ENCODE results near the gene NHSL1. TPM values are rescaled to one million over a fixed set of nuclear protein-coding genes. Genes with fewer than 3 reads are reported as not detected.
A peak's percentile ranks its signal among the peaks of the same experiment; 100 is the strongest.

The NHSL1 gene
- 1 to 10 TPM in 1 of 2 donors, under 1 TPM in 1; 0.82 to 1.1 TPM for total RNA-seq

DNA sequence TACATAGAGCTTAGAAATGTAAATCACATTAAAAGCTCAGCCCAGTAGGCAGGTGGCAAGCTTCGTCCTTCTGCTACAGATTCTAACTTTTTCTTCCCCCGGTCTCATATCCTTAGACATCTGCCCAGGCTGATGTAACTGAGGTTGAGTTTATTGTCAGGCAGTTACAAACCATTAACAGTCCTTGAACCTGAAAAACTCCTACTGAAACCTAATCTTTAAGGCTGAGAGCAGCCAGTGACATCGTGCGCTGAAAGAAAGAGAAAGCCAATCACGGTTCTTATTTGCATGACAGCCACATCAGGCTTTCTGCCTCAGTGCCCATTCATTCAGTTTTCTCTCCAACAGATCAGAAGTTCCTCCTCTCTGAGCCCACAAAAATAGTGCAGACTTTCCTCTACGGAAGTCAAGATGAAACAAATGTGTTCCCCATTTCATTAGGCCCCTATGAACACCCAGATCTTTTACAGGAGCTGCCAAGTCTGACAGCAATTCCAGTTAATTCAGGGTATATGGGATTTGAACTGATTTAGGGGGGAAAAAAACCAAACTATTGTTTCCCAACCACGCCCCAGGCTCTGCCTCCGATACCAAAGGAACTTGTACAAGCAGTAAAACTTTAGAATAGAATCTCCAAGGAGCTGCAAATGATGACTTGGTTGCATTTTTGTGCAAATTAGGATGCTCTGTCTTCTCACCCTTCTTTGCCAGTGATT, at the start of gene NHSL1:
Gene NHSL1, minus strand, starts transcription at position 192 of the 716 bp plus-strand sequence. CDS start 204 bp downstream, outside the sequence.
- Mint-ChIP-seq H3K36me3 (ENCODE audit: low read depth) (no peaks in the 10 kb centered on the region), H3K27me3 (peaks cover 3% of the 10 kb centered on the region), H3K4me3 (no peak within 1 kb of the TSS), H3K9me3 (no peaks in the 10 kb centered on the region), H3K27ac (no peak within 1 kb of the TSS), H3K4me1 (no peaks in the 10 kb centered on the region)
- no peak for ATAC-seq (replicated peaks)

GRCh38 chr6:138546733-138547185, 47.5 kb upstream of the NHSL1 start:
- Mint-ChIP-seq H3K4me1 (no peaks in the 10 kb centered on the region), H3K36me3 (ENCODE audit: low read depth) (no peaks in the 10 kb centered on the region), H3K27ac (no peak overlapping the region), H3K4me3 (no peak overlapping the region), H3K9me3 (no peaks in the 10 kb centered on the region), H3K27me3 (peaks cover 29% of the 10 kb centered on the region)
- ATAC-seq (replicated peaks) = peak; percentile 96

DNA sequence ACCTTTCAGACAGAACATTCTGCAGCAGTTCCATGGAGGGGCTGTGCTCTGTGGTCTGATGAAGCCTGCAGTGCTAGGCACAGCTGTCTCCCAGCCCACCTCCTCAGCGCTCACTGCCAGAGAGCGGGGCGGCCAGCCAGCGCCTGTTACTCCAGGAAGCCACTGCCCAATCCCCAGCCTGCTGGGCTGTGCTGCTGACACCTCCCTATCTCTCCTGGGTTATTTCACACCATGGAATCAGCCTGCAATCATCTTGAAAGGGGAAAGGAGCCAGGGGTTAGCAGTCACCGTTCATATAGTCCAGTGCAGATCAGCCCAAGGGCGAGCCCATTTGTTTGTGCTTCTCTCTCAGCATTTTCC, 46.3 kb upstream of the NHSL1 start:
- H3K36me3 Mint-ChIP-seq (ENCODE audit: low read depth) = no peaks in the 10 kb centered on the region
- no peak overlapping the region for H3K27ac Mint-ChIP-seq
- ATAC-seq (replicated peaks) = no peak
- peaks cover 29% of the 10 kb centered on the region for H3K27me3 Mint-ChIP-seq
- no peak overlapping the region for H3K4me3 Mint-ChIP-seq
- no peaks in the 10 kb centered on the region for H3K4me1 Mint-ChIP-seq
- no peaks in the 10 kb centered on the region for H3K9me3 Mint-ChIP-seq

- Mint-ChIP-seq H3K27ac (no peak overlapping the region), H3K9me3 (no peaks in the 10 kb centered on the region)
These were observed 45.2 kb upstream of the NHSL1 start for GRCh38 chr6:138544501-138544900.

GRCh38 chr6:138543657-138544056, 44.4 kb upstream of the NHSL1 start:
- H3K9me3 Mint-ChIP-seq = no peaks in the 10 kb centered on the region
- no peak for ATAC-seq (replicated peaks)
- no peaks in the 10 kb centered on the region for H3K36me3 Mint-ChIP-seq (ENCODE audit: low read depth)
- H3K27me3 Mint-ChIP-seq = peaks cover 22% of the 10 kb centered on the region
- no peak overlapping the region for H3K4me3 Mint-ChIP-seq
- no peak overlapping the region for H3K27ac Mint-ChIP-seq
- no peaks in the 10 kb centered on the region for H3K4me1 Mint-ChIP-seq

More at GRCh38 chr6:138544501-138544900, 45.2 kb upstream of the NHSL1 start:
- Mint-ChIP-seq H3K36me3 (ENCODE audit: low read depth) (no peaks in the 10 kb centered on the region), H3K4me1 (no peaks in the 10 kb centered on the region), H3K27me3 (peaks cover 26% of the 10 kb centered on the region), H3K4me3 (no peak overlapping the region)
- no peak for ATAC-seq (replicated peaks)

GRCh38 chr6:138541823-138542481, 42.7 kb upstream of the NHSL1 start:
- Mint-ChIP-seq H3K4me3 (no peak overlapping the region), H3K9me3 (no peaks in the 10 kb centered on the region), H3K4me1 (no peaks in the 10 kb centered on the region), H3K27ac (no peak overlapping the region), H3K36me3 (ENCODE audit: low read depth) (no peaks in the 10 kb centered on the region), H3K27me3 (peaks cover 22% of the 10 kb centered on the region)
- ATAC-seq (replicated peaks) = no peak

DNA sequence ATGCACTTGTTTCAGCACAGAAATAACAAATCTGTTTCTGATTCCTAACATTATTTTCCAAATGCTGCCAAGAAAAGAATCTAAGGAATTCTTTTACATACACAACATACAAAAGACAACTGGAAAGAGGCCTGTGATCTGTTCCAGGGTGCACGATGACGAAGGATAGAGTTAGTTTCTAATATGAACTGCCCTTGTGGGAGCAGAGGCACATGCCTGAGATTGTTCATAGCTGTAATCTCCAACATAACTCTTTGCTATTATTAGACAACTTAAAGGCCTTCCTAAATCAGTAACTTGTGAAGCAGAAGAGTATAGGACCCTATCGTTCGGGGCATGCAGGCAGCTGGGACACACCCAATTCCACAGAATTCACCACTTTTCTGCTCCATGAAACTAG, 41.2 kb upstream of the NHSL1 start:
- no peak for ATAC-seq (replicated peaks)
- Mint-ChIP-seq H3K27ac (no peak overlapping the region), H3K36me3 (ENCODE audit: low read depth) (no peaks in the 10 kb centered on the region), H3K27me3 (peaks cover 24% of the 10 kb centered on the region), H3K4me1 (no peaks in the 10 kb centered on the region), H3K9me3 (no peaks in the 10 kb centered on the region), H3K4me3 (no peak overlapping the region)

GRCh38 chr6:138539876-138540275, 40.6 kb upstream of the NHSL1 start:
- no peaks in the 10 kb centered on the region for H3K9me3 Mint-ChIP-seq
- ATAC-seq (replicated peaks) = no peak
- no peaks in the 10 kb centered on the region for H3K36me3 Mint-ChIP-seq (ENCODE audit: low read depth)
- no peak overlapping the region for H3K27ac Mint-ChIP-seq
- peaks cover 22% of the 10 kb centered on the region for H3K27me3 Mint-ChIP-seq
- H3K4me3 Mint-ChIP-seq = no peak overlapping the region
- H3K4me1 Mint-ChIP-seq = no peaks in the 10 kb centered on the region

- Mint-ChIP-seq H3K27me3 (peaks cover 18% of the 10 kb centered on the region), H3K36me3 (ENCODE audit: low read depth) (no peaks in the 10 kb centered on the region), H3K9me3 (no peaks in the 10 kb centered on the region), H3K27ac (no peak overlapping the region), H3K4me3 (no peak overlapping the region), H3K4me1 (no peaks in the 10 kb centered on the region)
- no peak for ATAC-seq (replicated peaks)
These were observed 39.2 kb upstream of the NHSL1 start for GRCh38 chr6:138538390-138539031.

DNA sequence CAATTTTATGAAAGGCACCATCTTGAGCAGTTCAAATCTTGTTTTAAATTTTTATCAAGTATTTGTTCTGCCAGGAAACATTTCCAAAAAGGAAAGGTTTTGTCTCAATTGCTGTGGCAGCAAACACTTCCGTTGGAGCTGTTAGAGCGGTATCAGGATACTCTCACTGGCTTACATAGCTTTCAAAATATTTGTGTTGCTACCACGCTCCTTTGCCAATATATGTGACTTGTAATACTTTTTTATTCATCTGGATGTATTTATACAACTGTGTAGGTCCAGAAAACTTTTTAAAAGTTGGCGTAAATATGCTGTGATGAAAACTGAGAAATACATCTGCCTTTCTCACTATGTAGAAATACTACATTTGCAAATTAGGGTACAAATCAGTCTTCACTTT, 37.8 kb upstream of the NHSL1 start:
- Mint-ChIP-seq H3K36me3 (ENCODE audit: low read depth) (no peaks in the 10 kb centered on the region), H3K27me3 (peaks cover 26% of the 10 kb centered on the region), H3K27ac (no peak overlapping the region)

GRCh38 chr6:138535728-138536455, 36.6 kb upstream of the NHSL1 start:
- Mint-ChIP-seq H3K27me3 (peaks cover 25% of the 10 kb centered on the region), H3K9me3 (no peaks in the 10 kb centered on the region), H3K4me1 (no peaks in the 10 kb centered on the region), H3K4me3 (no peak overlapping the region), H3K27ac (no peak overlapping the region), H3K36me3 (ENCODE audit: low read depth) (no peaks in the 10 kb centered on the region)
- no peak for ATAC-seq (replicated peaks)

More for the DNA sequence above, 37.8 kb upstream of the NHSL1 start:
- Mint-ChIP-seq H3K4me3 (no peak overlapping the region), H3K9me3 (no peaks in the 10 kb centered on the region), H3K4me1 (no peaks in the 10 kb centered on the region)
- no peak for ATAC-seq (replicated peaks)

GRCh38 chr6:138533667-138534066, 34.4 kb upstream of the NHSL1 start:
- ATAC-seq (replicated peaks) = no peak
- Mint-ChIP-seq H3K4me3 (no peak overlapping the region), H3K27ac (no peak overlapping the region), H3K4me1 (no peaks in the 10 kb centered on the region), H3K27me3 (peaks cover 36% of the 10 kb centered on the region), H3K36me3 (ENCODE audit: low read depth) (no peaks in the 10 kb centered on the region), H3K9me3 (no peaks in the 10 kb centered on the region)

GRCh38 chr6:138531387-138531786, 32.1 kb upstream of the NHSL1 start:
- Mint-ChIP-seq H3K4me1 (no peaks in the 10 kb centered on the region), H3K27me3 (peaks cover 35% of the 10 kb centered on the region), H3K9me3 (no peaks in the 10 kb centered on the region)

GRCh38 chr6:138529478-138529877, 30.2 kb upstream of the NHSL1 start:
- Mint-ChIP-seq H3K9me3 (no peaks in the 10 kb centered on the region), H3K27me3 (peaks cover 28% of the 10 kb centered on the region), H3K36me3 (ENCODE audit: low read depth) (no peaks in the 10 kb centered on the region), H3K4me3 (no peak overlapping the region), H3K27ac (no peak overlapping the region), H3K4me1 (no peaks in the 10 kb centered on the region)
- no peak for ATAC-seq (replicated peaks)

More at GRCh38 chr6:138531387-138531786, 32.1 kb upstream of the NHSL1 start:
- Mint-ChIP-seq H3K4me3 (no peak overlapping the region), H3K27ac (no peak overlapping the region), H3K36me3 (ENCODE audit: low read depth) (no peaks in the 10 kb centered on the region)
- ATAC-seq (replicated peaks) = no peak

All from activated T-helper 17 cell treated with anti-CD3 and anti-CD28 coated beads, Interleukin-2, amount 50 U/mL, for 72 hours (primary cell).